ENCODE measurements around the gene MYO9A. TPM values are rescaled to one million over a fixed set of nuclear protein-coding genes. Genes with fewer than 3 reads are reported as not detected.

MYO9A gene
- total RNA-seq, 1 experiment from 2014 or later = 21.4 TPM

- no peaks in the 10 kb centered on the region for H3K27me3 ChIP-seq (ENCODE audit: insufficient read depth, low read length)
- no peak overlapping the region for H3T11ph ChIP-seq (ENCODE audit: low read length)
- Mint-ChIP-seq H3K9me3 (no peaks in the 10 kb centered on the region), H3K4me1 (no peaks in the 10 kb centered on the region), H3K27ac (no peak overlapping the region), H3K27me3 (ENCODE audit: low read depth) (0 out of 2 replicates have a peak, but pooled peaks cover 3% of the 10 kb centered on the region), H3K36me3 (ENCODE audit: insufficient read depth in 1 of 3, low read depth in 3 of 3) (no peaks in the 10 kb centered on the region), H3K4me3 (no peak overlapping the region)
- no peak overlapping the region for H3K9ac ChIP-seq (ENCODE audit: extremely low read depth, insufficient read length, low read length)
- H3K4me1 ChIP-seq (ENCODE audit: insufficient read depth, low read length) = no peaks in the 10 kb centered on the region
- H4K20me1 ChIP-seq (ENCODE audit: control insufficient read depth, insufficient read depth, insufficient read length) = no peaks in the 10 kb centered on the region
- no peak overlapping the region for H2AFZ ChIP-seq (ENCODE audit: low read length)
- no peaks in the 10 kb centered on the region for H3K79me1 ChIP-seq (ENCODE audit: insufficient read depth, low read depth, low read length, poor library complexity, severe bottlenecking)
- DNase-seq = no peak
- no peak overlapping the region for H2BK12ac ChIP-seq (ENCODE audit: insufficient read length, low read depth, low read length)
- no peak overlapping the region for H3K4me2 ChIP-seq (ENCODE audit: insufficient read depth, insufficient read length, low read length)
- H4K91ac ChIP-seq (ENCODE audit: insufficient read length, low read depth, low read length) = no peak overlapping the region
- H4K8ac ChIP-seq (replicated peaks; ENCODE audit: insufficient read length, low read depth, low read length) = no peak overlapping the region
- no peak overlapping the region for H2BK120ac ChIP-seq (ENCODE audit: low read depth, low read length, poor library complexity, severe bottlenecking)
- H2AK5ac ChIP-seq (ENCODE audit: insufficient read length, low read length) = no peak overlapping the region
- TF ChIP-seq CTCF (conservative IDR thresholded peaks at IDR 0.05) = no peak
- no peak overlapping the region for H4K5ac ChIP-seq (ENCODE audit: insufficient read length, low read depth, low read length)
- H3K27ac ChIP-seq (ENCODE audit: insufficient read length, low read depth, low read length) = no peak overlapping the region
- no peak overlapping the region for H3K23ac ChIP-seq (ENCODE audit: insufficient read length, low read depth, low read length)
- no peak overlapping the region for H3K4ac ChIP-seq (ENCODE audit: low read depth, low read length)
- no peak overlapping the region for H3K18ac ChIP-seq (ENCODE audit: insufficient read length, low read depth, low read length)
- no peaks in the 10 kb centered on the region for H3K9me3 ChIP-seq (ENCODE audit: control insufficient read depth, low read depth, low read length)
- H2BK20ac ChIP-seq (ENCODE audit: low read depth, low read length, poor library complexity, severe bottlenecking) = no peak overlapping the region
- no peaks in the 10 kb centered on the region for H3K79me2 ChIP-seq (ENCODE audit: insufficient read depth, low read length)
- H2BK5ac ChIP-seq (ENCODE audit: insufficient read length, low read length) = no peak overlapping the region
- no peak overlapping the region for H3K14ac ChIP-seq (ENCODE audit: insufficient read depth, low read length)
- no peak overlapping the region for H2BK15ac ChIP-seq (ENCODE audit: low read depth, low read length)
- no peaks in the 10 kb centered on the region for H3K23me2 ChIP-seq (ENCODE audit: insufficient read length, low read depth, low read length, poor library complexity, severe bottlenecking)
- no peak overlapping the region for H3K56ac ChIP-seq (ENCODE audit: insufficient read length, low read depth, low read length)
These were observed 29.0 kb upstream of the MYO9A start for GRCh38 chr15:72146934-72147333.
